HEK293 (cell line): ENCODE results near the gene OVOL1.

Experiments used
- ATF2 ChIP-seq: fragments of 450-650 bp; formaldehyde crosslinking; IDR thresholded peaks from 2 replicates; pipeline ENCODE4 v1.5.1; 2016; ENCODE audit warnings: missing biosample characterization, missing genetic modification characterization, low read depth
- CTCF ChIP-seq: fragments of 450-650 bp; formaldehyde crosslinking; IDR thresholded peaks from 2 replicates; pipeline ENCODE4 v1.5.1; 2016; ENCODE audit warnings: missing biosample characterization, missing genetic modification characterization
- FEZF1 ChIP-seq: fragments of 450-650 bp; formaldehyde crosslinking; IDR thresholded peaks from 2 replicates; pipeline ENCODE4 v1.5.1; 2016; ENCODE audit warnings: missing biosample characterization, missing genetic modification characterization
- KLF10 ChIP-seq: fragments of 450-650 bp; IDR thresholded peaks from 2 replicates; pipeline ENCODE4 v1.5.1; 2018; ENCODE audit warnings: missing biosample characterization, mild to moderate bottlenecking, missing genetic modification characterization
- SETDB1 ChIP-seq: IDR thresholded peaks from one replicate; pipeline ENCODE4 v1.6.1; 2017; ENCODE audit warnings: mild to moderate bottlenecking, low read length, moderate library complexity, mixed read lengths; ENCODE audit not compliant: insufficient read length
- ZBTB17 ChIP-seq: fragments of 450-650 bp; formaldehyde crosslinking; IDR thresholded peaks from 2 replicates; pipeline ENCODE4 v1.5.1; 2016; ENCODE audit warnings: missing biosample characterization, missing genetic modification characterization
- ZNF292 ChIP-seq: fragments of 450-650 bp; formaldehyde crosslinking; IDR thresholded peaks from 2 replicates; pipeline ENCODE4 v1.5.1; 2016; ENCODE audit warnings: low read depth, missing biosample characterization, missing genetic modification characterization, borderline replicate concordance
- ZNF311 ChIP-seq: fragments of 450-650 bp; formaldehyde crosslinking; IDR thresholded peaks from 2 replicates; pipeline ENCODE4 v1.5.1; 2017; ENCODE audit warnings: missing biosample characterization, missing genetic modification characterization, borderline replicate concordance
- ZNF530 ChIP-seq: fragments of 450-650 bp; formaldehyde crosslinking; IDR thresholded peaks from 2 replicates; pipeline ENCODE4 v1.5.1; 2016; ENCODE audit warnings: low read depth, missing biosample characterization, missing genetic modification characterization
- ZNF558 ChIP-seq: fragments of 450-650 bp; formaldehyde crosslinking; IDR thresholded peaks from 2 replicates; pipeline ENCODE4 v1.5.1; 2016; ENCODE audit warnings: missing biosample characterization, missing genetic modification characterization
- ZNF776 ChIP-seq: fragments of 450-650 bp; formaldehyde crosslinking; IDR thresholded peaks from 2 replicates; pipeline ENCODE4 v1.5.0; 2017; ENCODE audit warnings: missing biosample characterization, missing genetic modification characterization, borderline replicate concordance
- TF ChIP-seq, protein P1 (sequence below): fragments of 450-650 bp; formaldehyde crosslinking; IDR thresholded peaks from 2 replicates; pipeline ENCODE4 v1.5.1; 2017; ENCODE audit warnings: missing biosample characterization, missing genetic modification characterization
- TF ChIP-seq, protein P2 (sequence below): fragments of 450-650 bp; formaldehyde crosslinking; IDR thresholded peaks from 2 replicates; pipeline ENCODE4 v1.5.1; 2016; ENCODE audit warnings: missing biosample characterization, missing genetic modification characterization

- TF ChIP-seq ZNF311 (tag by site-specific recombination), result no peak
- TF ChIP-seq ZNF558 (tag by site-specific recombination), result no peak
- TF ChIP-seq KLF10, result no peak
- TF ChIP-seq ZNF292, result no peak
- no peak for TF ChIP-seq FEZF1 (tag by site-specific recombination)
- no peak for TF ChIP-seq CTCF (tag by site-specific recombination)
- no peak for TF ChIP-seq ATF2 (tag by site-specific recombination)
- TF ChIP-seq, protein P1, sequence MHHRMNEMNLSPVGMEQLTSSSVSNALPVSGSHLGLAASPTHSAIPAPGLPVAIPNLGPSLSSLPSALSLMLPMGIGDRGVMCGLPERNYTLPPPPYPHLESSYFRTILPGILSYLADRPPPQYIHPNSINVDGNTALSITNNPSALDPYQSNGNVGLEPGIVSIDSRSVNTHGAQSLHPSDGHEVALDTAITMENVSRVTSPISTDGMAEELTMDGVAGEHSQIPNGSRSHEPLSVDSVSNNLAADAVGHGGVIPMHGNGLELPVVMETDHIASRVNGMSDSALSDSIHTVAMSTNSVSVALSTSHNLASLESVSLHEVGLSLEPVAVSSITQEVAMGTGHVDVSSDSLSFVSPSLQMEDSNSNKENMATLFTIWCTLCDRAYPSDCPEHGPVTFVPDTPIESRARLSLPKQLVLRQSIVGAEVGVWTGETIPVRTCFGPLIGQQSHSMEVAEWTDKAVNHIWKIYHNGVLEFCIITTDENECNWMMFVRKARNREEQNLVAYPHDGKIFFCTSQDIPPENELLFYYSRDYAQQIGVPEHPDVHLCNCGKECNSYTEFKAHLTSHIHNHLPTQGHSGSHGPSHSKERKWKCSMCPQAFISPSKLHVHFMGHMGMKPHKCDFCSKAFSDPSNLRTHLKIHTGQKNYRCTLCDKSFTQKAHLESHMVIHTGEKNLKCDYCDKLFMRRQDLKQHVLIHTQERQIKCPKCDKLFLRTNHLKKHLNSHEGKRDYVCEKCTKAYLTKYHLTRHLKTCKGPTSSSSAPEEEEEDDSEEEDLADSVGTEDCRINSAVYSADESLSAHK (tag by site-specific recombination), result no peak
- TF ChIP-seq ZNF776 (tag by site-specific recombination), result no peak
- no peak for TF ChIP-seq SETDB1
- no peak for TF ChIP-seq ZBTB17 (tag by site-specific recombination)
- no peak for TF ChIP-seq ZNF530
- TF ChIP-seq, protein P2, sequence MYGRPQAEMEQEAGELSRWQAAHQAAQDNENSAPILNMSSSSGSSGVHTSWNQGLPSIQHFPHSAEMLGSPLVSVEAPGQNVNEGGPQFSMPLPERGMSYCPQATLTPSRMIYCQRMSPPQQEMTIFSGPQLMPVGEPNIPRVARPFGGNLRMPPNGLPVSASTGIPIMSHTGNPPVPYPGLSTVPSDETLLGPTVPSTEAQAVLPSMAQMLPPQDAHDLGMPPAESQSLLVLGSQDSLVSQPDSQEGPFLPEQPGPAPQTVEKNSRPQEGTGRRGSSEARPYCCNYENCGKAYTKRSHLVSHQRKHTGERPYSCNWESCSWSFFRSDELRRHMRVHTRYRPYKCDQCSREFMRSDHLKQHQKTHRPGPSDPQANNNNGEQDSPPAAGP, result no peak
Observed at GRCh38 chr11:65793625-65794400, 7.0 kb downstream of the OVOL1 start.
